ENCODE results near the gene NELL1.

The NELL1 gene

DNA sequence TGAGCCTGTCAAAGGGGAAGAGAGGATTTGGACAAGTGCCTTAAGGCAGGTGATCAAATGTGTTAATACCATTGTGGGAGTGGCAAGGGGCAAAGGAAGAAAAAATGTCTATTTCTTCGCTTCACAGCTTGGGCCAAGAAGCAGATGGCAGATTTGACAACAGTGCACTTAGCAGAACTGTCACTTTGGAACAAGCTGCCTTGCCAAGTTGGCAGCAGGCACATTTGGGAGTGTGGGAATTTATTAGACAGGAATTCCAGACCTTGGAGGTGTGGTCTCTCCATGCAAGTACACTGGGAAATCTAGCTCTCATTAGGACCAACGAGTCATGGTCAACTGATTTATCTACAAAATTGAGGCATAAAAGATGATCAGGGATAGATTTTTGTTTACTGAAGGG, 265.1 kb downstream of the NELL1 start:
- TF ChIP-seq, protein P1, sequence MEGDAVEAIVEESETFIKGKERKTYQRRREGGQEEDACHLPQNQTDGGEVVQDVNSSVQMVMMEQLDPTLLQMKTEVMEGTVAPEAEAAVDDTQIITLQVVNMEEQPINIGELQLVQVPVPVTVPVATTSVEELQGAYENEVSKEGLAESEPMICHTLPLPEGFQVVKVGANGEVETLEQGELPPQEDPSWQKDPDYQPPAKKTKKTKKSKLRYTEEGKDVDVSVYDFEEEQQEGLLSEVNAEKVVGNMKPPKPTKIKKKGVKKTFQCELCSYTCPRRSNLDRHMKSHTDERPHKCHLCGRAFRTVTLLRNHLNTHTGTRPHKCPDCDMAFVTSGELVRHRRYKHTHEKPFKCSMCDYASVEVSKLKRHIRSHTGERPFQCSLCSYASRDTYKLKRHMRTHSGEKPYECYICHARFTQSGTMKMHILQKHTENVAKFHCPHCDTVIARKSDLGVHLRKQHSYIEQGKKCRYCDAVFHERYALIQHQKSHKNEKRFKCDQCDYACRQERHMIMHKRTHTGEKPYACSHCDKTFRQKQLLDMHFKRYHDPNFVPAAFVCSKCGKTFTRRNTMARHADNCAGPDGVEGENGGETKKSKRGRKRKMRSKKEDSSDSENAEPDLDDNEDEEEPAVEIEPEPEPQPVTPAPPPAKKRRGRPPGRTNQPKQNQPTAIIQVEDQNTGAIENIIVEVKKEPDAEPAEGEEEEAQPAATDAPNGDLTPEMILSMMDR (conservative IDR thresholded peaks at IDR 0.05; ENCODE audit: control insufficient read depth, insufficient read depth, low read depth, low read length) = no peak
- DNase-seq (ENCODE audit: low read depth) = no peak
- H3K4me3 ChIP-seq (ENCODE audit: control insufficient read depth, low read depth, low read length) = no peak overlapping the region

DNA sequence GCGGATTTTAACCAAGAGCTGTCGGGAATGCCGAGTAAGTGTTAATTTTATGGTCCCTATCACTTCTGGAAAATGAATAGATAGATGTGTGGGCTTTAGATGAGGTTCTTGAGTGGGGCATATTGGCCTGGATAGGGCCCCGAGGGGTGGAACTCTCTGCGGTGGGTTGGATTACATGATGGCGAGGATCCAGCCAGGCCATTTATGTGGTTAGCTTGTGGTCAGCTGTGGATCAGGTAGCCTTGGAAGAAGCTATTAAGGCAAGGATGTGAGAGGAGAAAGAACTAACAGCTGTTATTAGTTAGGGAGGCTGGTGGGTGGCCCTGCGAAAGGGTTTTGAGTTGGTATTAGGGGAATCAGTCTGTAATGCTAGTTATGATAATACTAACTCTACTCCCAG, 268.4 kb downstream of the NELL1 start:
- TF ChIP-seq, protein P1 (conservative IDR thresholded peaks at IDR 0.05; ENCODE audit: control insufficient read depth, insufficient read depth, low read depth, low read length) = no peak
- no peak overlapping the region for H3K4me3 ChIP-seq (ENCODE audit: control insufficient read depth, low read depth, low read length)
- DNase-seq (ENCODE audit: low read depth) = no peak

DNA sequence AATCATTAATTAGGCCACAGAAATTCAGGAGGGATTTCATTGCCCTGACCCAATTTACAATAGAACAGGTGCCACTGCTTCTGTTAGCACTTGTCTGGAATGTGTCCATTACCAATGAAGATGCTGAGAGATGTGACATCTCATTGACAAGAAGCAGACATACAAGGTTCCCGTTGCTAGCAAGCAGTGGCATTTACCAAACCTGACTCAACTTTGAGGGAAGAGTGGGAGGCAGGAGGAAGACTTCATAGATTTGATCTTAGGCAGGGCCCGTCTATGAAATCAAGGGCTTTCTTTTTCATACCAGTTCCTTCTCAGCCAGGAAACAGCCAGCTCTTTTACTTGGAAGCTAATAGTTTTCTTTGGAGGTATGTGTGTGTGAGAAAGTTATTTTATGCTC, 280.2 kb downstream of the NELL1 start:
- no peak overlapping the region for H3K4me3 ChIP-seq (ENCODE audit: control insufficient read depth, low read depth, low read length)
- TF ChIP-seq, protein P1 (conservative IDR thresholded peaks at IDR 0.05; ENCODE audit: control insufficient read depth, insufficient read depth, low read depth, low read length) = no peak
- no peak for DNase-seq (ENCODE audit: low read depth)

DNA sequence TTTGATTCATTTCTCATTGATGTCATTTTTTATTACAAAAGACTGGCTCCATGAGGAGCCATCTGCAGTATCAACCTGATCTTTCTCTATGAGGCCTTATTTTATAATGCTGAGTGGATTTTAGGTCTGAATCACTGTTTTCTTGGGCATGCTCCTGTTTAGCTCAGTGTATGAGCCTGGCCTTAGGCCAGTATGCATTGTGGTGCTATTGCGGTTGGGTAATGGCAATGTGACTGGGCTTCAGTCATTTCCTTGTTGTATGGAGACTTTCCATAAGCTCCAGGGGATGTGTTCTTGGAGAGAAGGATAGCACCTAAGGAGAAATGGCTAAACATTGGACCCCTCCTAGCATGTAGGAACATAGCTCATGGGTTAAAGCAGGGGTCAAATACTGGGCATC, 293.2 kb downstream of the NELL1 start:
- TF ChIP-seq, protein P1 (conservative IDR thresholded peaks at IDR 0.05; ENCODE audit: control insufficient read depth, insufficient read depth, low read depth, low read length) = no peak
- no peak overlapping the region for H3K4me3 ChIP-seq (ENCODE audit: control insufficient read depth, low read depth, low read length)
- no peak for DNase-seq (ENCODE audit: low read depth)

DNA sequence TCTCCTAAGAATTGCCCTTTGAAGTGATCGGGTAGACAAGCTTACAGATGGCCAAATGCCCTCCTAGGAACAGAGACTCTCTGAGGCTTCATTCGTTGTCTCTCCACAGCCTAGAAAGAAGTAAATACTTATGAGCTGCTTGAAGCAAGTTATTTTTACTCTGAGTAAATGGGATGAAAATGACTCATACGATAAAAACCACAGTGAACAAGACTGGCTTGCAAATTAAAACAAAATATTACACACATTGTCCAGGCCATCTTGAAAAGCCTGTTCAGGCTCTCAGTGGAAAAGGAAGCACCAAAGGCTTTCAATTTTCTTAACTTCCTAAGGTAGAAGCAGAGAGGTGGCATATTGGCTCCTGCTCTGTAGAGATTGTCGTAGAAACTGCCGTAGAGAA, 294.2 kb downstream of the NELL1 start:
- no peak overlapping the region for H3K4me3 ChIP-seq (ENCODE audit: control insufficient read depth, low read depth, low read length)
- TF ChIP-seq, protein P1 (conservative IDR thresholded peaks at IDR 0.05; ENCODE audit: control insufficient read depth, insufficient read depth, low read depth, low read length) = no peak
- no peak for DNase-seq (ENCODE audit: low read depth)

DNA sequence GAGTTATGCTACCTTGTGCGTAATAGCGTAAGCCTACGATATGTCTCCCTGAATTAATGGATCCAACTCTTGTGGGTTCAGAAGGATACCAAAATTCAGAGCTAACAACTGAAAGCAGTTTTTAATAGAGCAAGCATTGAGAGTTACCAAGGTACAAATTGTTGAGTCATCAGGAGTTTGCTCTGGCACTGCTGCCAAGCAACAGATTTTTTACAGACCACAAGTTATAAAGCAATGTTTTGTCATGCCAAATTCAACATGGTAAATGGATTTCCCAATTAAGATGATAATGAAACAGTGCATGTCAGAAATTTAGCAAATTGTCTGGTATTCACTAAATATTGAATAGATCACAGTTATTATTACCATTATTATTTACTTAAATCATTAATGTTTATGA, 295.6 kb downstream of the NELL1 start:
- TF ChIP-seq, protein P1 (conservative IDR thresholded peaks at IDR 0.05; ENCODE audit: control insufficient read depth, insufficient read depth, low read depth, low read length) = no peak
- no peak overlapping the region for H3K4me3 ChIP-seq (ENCODE audit: control insufficient read depth, low read depth, low read length)
- no peak for DNase-seq (ENCODE audit: low read depth)

DNA sequence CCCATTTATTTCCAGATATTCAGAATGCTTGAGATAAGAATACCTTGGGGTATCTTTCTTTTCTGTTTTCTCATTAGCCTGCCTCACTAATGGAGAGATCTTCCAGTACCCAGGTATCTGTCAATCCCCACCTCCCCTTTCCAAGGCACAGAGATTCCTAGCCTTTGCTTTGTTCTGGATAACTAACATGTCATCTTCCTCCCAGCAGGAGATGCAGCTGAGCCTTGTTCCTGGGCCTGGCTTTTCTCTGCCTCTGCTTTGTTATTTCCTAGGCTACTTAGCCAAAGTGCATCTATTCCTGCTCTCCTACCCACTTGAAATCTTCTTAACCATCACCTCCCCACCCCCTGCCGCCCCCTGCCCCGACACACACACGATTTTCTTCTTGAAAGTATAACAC, 297.1 kb downstream of the NELL1 start:
- no peak for DNase-seq (ENCODE audit: low read depth)
- H3K4me3 ChIP-seq (ENCODE audit: control insufficient read depth, low read depth, low read length) = no peak overlapping the region
- TF ChIP-seq, protein P1 (conservative IDR thresholded peaks at IDR 0.05; ENCODE audit: control insufficient read depth, insufficient read depth, low read depth, low read length) = no peak
